H9 (cell line): ENCODE data around the gene PARD3. TPM values are rescaled to one million over a fixed set of nuclear protein-coding genes. Genes with fewer than 3 reads are reported as not detected.

ENCODE experiments used
- DNase-seq: peaks from one replicate; pipeline ENCODE4 v3.0.0-alpha.2; 2017
- H2AFZ ChIP-seq: one replicate; pipeline ENCODE4 v1.6.1; 2013; ENCODE audit warnings: mild to moderate bottlenecking, low read length, control low read depth, moderate library complexity
- H2AK5ac ChIP-seq: 2 replicates; pipeline ENCODE4 v1.6.1; 2013; ENCODE audit warnings: low read length, control low read depth, mixed read lengths; ENCODE audit not compliant: insufficient read length
- H2BK120ac ChIP-seq: one replicate; pipeline ENCODE4 v1.6.1; 2013; ENCODE audit warnings: low read depth, mild to moderate bottlenecking, low read length, control low read depth, inconsistent platforms; ENCODE audit not compliant: poor library complexity, severe bottlenecking
- H2BK12ac ChIP-seq: 2 replicates; pipeline ENCODE4 v1.6.1; 2013; ENCODE audit warnings: low read length, control low read depth, mixed read lengths, low read depth; ENCODE audit not compliant: insufficient read length
- H2BK15ac ChIP-seq: 2 replicates; pipeline ENCODE4 v1.6.1; 2013; ENCODE audit warnings: low read depth, low read length, control low read depth
- H2BK20ac ChIP-seq: one replicate; pipeline ENCODE4 v1.6.1; 2013; ENCODE audit warnings: low read depth, mild to moderate bottlenecking, low read length, control low read depth, inconsistent platforms; ENCODE audit not compliant: poor library complexity, severe bottlenecking
- H2BK5ac ChIP-seq: 2 replicates; pipeline ENCODE4 v1.6.1; 2013; ENCODE audit warnings: low read length, control low read depth, mixed read lengths; ENCODE audit not compliant: insufficient read length
- H3K14ac ChIP-seq: 2 replicates; pipeline ENCODE4 v1.6.1; 2013; ENCODE audit warnings: low read length, control low read depth; ENCODE audit not compliant: insufficient read depth
- H3K18ac ChIP-seq: 2 replicates; pipeline ENCODE4 v1.6.1; 2013; ENCODE audit warnings: low read depth, mild to moderate bottlenecking, mixed read lengths, low read length, control low read depth; ENCODE audit not compliant: insufficient read length
- H3K23ac ChIP-seq: 2 replicates; pipeline ENCODE4 v1.6.1; 2013; ENCODE audit warnings: low read length, control low read depth, mixed read lengths, low read depth; ENCODE audit not compliant: insufficient read length
- H3K23me2 ChIP-seq: 2 replicates; pipeline ENCODE4 v1.6.1; 2013; ENCODE audit warnings: low read depth, mild to moderate bottlenecking, mixed read lengths, low read length, control low read depth; ENCODE audit not compliant: insufficient read length, poor library complexity, severe bottlenecking
- H3K27ac ChIP-seq: 2 replicates; pipeline ENCODE4 v1.5.1; 2013; ENCODE audit warnings: low read length, control low read depth, mixed read lengths, low read depth; ENCODE audit not compliant: insufficient read length
- H3K27me3 ChIP-seq: 2 replicates; pipeline ENCODE4 v1.6.1; 2013; ENCODE audit warnings: low read length, control low read depth, inconsistent platforms; ENCODE audit not compliant: insufficient read depth
- H3K4ac ChIP-seq: 2 replicates; pipeline ENCODE4 v1.6.1; 2013; ENCODE audit warnings: low read depth, mild to moderate bottlenecking, control low read depth, inconsistent platforms, low read length, moderate library complexity
- H3K4me1 ChIP-seq: 2 replicates; pipeline ENCODE4 v1.6.1; 2013; ENCODE audit warnings: low read length, control low read depth, inconsistent platforms; ENCODE audit not compliant: insufficient read depth
- H3K4me2 ChIP-seq: 2 replicates; pipeline ENCODE4 v1.6.1; 2013; ENCODE audit warnings: low read length, control low read depth, mixed read lengths; ENCODE audit not compliant: insufficient read length, insufficient read depth
- H3K56ac ChIP-seq: 2 replicates; pipeline ENCODE4 v1.6.1; 2013; ENCODE audit warnings: low read depth, mild to moderate bottlenecking, mixed read lengths, low read length, control low read depth; ENCODE audit not compliant: insufficient read length
- H3K79me1 ChIP-seq: 2 replicates; pipeline ENCODE4 v1.6.1; 2013; ENCODE audit warnings: low read depth, mild to moderate bottlenecking, moderate library complexity, low read length, control low read depth, inconsistent platforms; ENCODE audit not compliant: insufficient read depth, poor library complexity, severe bottlenecking
- H3K79me2 ChIP-seq: 2 replicates; pipeline ENCODE4 v1.6.1; 2013; ENCODE audit warnings: low read length, control low read depth, inconsistent platforms; ENCODE audit not compliant: insufficient read depth
- H3K9ac ChIP-seq: 2 replicates; pipeline ENCODE4 v1.6.1; 2013; ENCODE audit warnings: low read length, control low read depth, mixed read lengths; ENCODE audit not compliant: insufficient read length; ENCODE audit errors: extremely low read depth
- H3K9me3 ChIP-seq: one replicate; pipeline ENCODE4 v1.6.1; 2013; ENCODE audit warnings: low read depth, low read length, inconsistent platforms; ENCODE audit not compliant: control insufficient read depth
- H3T11ph ChIP-seq: one replicate; pipeline ENCODE4 v1.6.1; 2013; ENCODE audit warnings: mild to moderate bottlenecking, low read length, control low read depth, inconsistent platforms
- H4K20me1 ChIP-seq: one replicate; pipeline ENCODE4 v1.6.1; 2013; ENCODE audit not compliant: control insufficient read depth, insufficient read length, insufficient read depth
- H4K5ac ChIP-seq: 2 replicates; pipeline ENCODE4 v1.6.1; 2013; ENCODE audit warnings: low read depth, mild to moderate bottlenecking, mixed read lengths, low read length, control low read depth; ENCODE audit not compliant: insufficient read length
- H4K8ac ChIP-seq: replicated peaks from 2 replicates; pipeline ENCODE4 v1.6.1; 2013; ENCODE audit warnings: low read length, control low read depth, mixed read lengths, low read depth; ENCODE audit not compliant: insufficient read length
- H4K91ac ChIP-seq: 2 replicates; pipeline ENCODE4 v1.6.1; 2013; ENCODE audit warnings: low read depth, mild to moderate bottlenecking, moderate library complexity, mixed read lengths, low read length, control low read depth; ENCODE audit not compliant: insufficient read length
- H3K27ac Mint-ChIP-seq, 3 experiments: 2 replicates in 2 of 3; 3 replicates in 1 of 3; pipeline ENCODE4 v1.8.0; 2020 to 2021; ENCODE audit warnings: mixed read lengths in 3 of 3, mild to moderate bottlenecking in 1 of 3, moderate library complexity in 1 of 3
- H3K27me3 Mint-ChIP-seq: 2 replicates; pipeline ENCODE4 v1.8.0; 2021; ENCODE audit warnings: low read depth, mild to moderate bottlenecking, moderate library complexity, mixed read lengths
- H3K36me3 Mint-ChIP-seq, 3 experiments: 2 replicates in 2 of 3; 3 replicates in 1 of 3; pipeline ENCODE4 v1.8.0; 2020 to 2021; ENCODE audit warnings: low read depth in 3 of 3, mixed read lengths in 3 of 3; ENCODE audit not compliant: insufficient read depth in 1 of 3
- H3K4me1 Mint-ChIP-seq, 2 experiments: 2 replicates each; pipeline ENCODE4 v1.8.0; 2020; ENCODE audit warnings: mixed read lengths in 2 of 2
- H3K4me3 Mint-ChIP-seq, 2 experiments: 2 replicates in 1 of 2; 3 replicates in 1 of 2; pipeline ENCODE4 v1.8.0; 2020 to 2021; ENCODE audit warnings: mild to moderate bottlenecking in 2 of 2, mixed read lengths in 2 of 2, moderate library complexity in 1 of 2
- H3K9me3 Mint-ChIP-seq, 2 experiments: 2 replicates in 1 of 2; 3 replicates in 1 of 2; pipeline ENCODE4 v1.8.0; 2020; ENCODE audit warnings: mild to moderate bottlenecking in 2 of 2, mixed read lengths in 2 of 2, moderate library complexity in 1 of 2
- WGBS: extraction: QIAGEN DNeasy Blood & Tissue Kit; methylation state at CpG from one replicate; pipeline ENCODE4 v1.1.7; 2013; ENCODE audit warnings: missing lambda C conversion rate, low lambda C conversion rate, mixed read lengths; ENCODE audit not compliant: insufficient read length; ENCODE audit errors: extremely low coverage; 5-methylcytosine and 5-hydroxymethylcytosine counted together
- total RNA-seq: library from RNA; stranded (reverse); gene quantifications from 2 replicates; pipeline ENCODE4 v1.2.1, GENCODE V29; 2021
- TF ChIP-seq, protein P1 (sequence below): fragments of 200-600 bp; sonication (generic); conservative IDR thresholded peaks from 3 replicates; pipeline ENCODE4 v1.8.0; 2021; ENCODE audit warnings: antibody characterized with exemption, mild to moderate bottlenecking

Gene PARD3
- total RNA-seq, 1 experiment from 2014 or later: 44.7 TPM

DNA sequence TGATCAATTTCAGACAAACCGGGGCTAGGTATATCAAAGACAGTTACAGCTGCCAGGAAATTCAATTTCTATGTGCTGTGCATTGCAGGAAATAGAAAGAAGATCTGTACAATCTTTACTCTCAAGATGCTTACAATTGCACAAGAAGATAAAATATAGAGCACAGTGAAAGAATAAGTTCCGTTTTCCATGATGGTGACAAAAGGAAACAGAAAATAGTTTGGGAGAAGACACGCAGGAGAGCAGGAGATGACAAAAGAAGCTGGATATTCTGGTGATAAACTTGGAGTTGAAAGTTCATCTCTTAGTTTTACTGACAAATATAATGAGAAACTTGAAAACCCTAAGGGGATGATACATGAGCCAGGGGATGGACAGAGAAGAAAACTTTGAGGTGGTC, 646.0 kb downstream of the PARD3 start:
- TF ChIP-seq, protein P1, sequence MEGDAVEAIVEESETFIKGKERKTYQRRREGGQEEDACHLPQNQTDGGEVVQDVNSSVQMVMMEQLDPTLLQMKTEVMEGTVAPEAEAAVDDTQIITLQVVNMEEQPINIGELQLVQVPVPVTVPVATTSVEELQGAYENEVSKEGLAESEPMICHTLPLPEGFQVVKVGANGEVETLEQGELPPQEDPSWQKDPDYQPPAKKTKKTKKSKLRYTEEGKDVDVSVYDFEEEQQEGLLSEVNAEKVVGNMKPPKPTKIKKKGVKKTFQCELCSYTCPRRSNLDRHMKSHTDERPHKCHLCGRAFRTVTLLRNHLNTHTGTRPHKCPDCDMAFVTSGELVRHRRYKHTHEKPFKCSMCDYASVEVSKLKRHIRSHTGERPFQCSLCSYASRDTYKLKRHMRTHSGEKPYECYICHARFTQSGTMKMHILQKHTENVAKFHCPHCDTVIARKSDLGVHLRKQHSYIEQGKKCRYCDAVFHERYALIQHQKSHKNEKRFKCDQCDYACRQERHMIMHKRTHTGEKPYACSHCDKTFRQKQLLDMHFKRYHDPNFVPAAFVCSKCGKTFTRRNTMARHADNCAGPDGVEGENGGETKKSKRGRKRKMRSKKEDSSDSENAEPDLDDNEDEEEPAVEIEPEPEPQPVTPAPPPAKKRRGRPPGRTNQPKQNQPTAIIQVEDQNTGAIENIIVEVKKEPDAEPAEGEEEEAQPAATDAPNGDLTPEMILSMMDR: no peak

More for the DNA sequence above, 646.0 kb downstream of the PARD3 start:
- Histone ChIP-seq H2BK15ac (no peak overlapping the region), H3K56ac (no peak overlapping the region), H2BK120ac (no peak overlapping the region), H3K4me2 (no peak overlapping the region), H4K20me1 (no peaks in the 10 kb centered on the region), H3K79me1 (no peaks in the 10 kb centered on the region), H2BK12ac (no peak overlapping the region), H2AK5ac (no peak overlapping the region), H3K23ac (no peak overlapping the region), H3K27ac (no peak overlapping the region), H3T11ph (no peak overlapping the region), H3K4ac (no peak overlapping the region), H4K91ac (no peak overlapping the region), H3K79me2 (no peaks in the 10 kb centered on the region), H4K8ac (no peak overlapping the region), H2BK5ac (no peak overlapping the region), H2AFZ (no peak overlapping the region), H4K5ac (no peak overlapping the region), H3K9me3 (no peaks in the 10 kb centered on the region), H3K23me2 (no peaks in the 10 kb centered on the region), H3K4me1 (peaks cover 3% of the 10 kb centered on the region), H2BK20ac (no peak overlapping the region), H3K9ac (no peak overlapping the region), H3K14ac (no peak overlapping the region), H3K18ac (no peak overlapping the region), H3K27me3 (no peaks in the 10 kb centered on the region)
- Mint-ChIP-seq H3K4me3 (no peak overlapping the region), H3K36me3 (peaks cover 0 to 9% (median 2%) of the 10 kb centered on the region in 3 experiments; a peak in 3 of 7 replicates), H3K9me3 (peaks cover 2 to 4% of the 10 kb centered on the region in 2 experiments; a peak in 2 of 5 replicates), H3K27me3 (no peaks in the 10 kb centered on the region), H3K27ac (no peak overlapping the region), H3K4me1 (peaks cover 45 to 47% of the 10 kb centered on the region in 2 experiments)
- no peak for DNase-seq
- no CpG with 5 or more reads among the region's 3 CpGs for WGBS
